ENCODE measurements around the gene ANP32E.

ANP32E gene

GRCh38 chr1:150235852-150236613 lies at the start of gene ANP32E:
ANP32E (minus strand) TSS chr1:150236112; CDS start chr1:150235786, 326 bp downstream.
- H3K4me3 ChIP-seq (ENCODE audit: low read length): peak within 1 kb of the TSS; percentile 94
- peak within 1 kb of the TSS; percentile 35 for H2AFZ ChIP-seq (ENCODE audit: low read depth, low read length)
- H3K36me3 ChIP-seq (ENCODE audit: insufficient read depth, low read length): peaks cover 3% of the 10 kb centered on the region
- no peaks in the 10 kb centered on the region for H3K9me3 ChIP-seq (ENCODE audit: low read length)
- no peaks in the 10 kb centered on the region for H3K27me3 ChIP-seq (ENCODE audit: insufficient read depth, low read length)
- H3K4me1 ChIP-seq (ENCODE audit: insufficient read depth, low read length): peaks cover 12% of the 10 kb centered on the region

GRCh38 chr1:150283260-150283659 lies 47.3 kb upstream of the ANP32E start:
- H3K36me3 ChIP-seq (ENCODE audit: insufficient read depth, low read length): peaks cover 15% of the 10 kb centered on the region
- no peak overlapping the region for H2AFZ ChIP-seq (ENCODE audit: low read depth, low read length)
- no peaks in the 10 kb centered on the region for H3K4me1 ChIP-seq (ENCODE audit: insufficient read depth, low read length)
- peak overlapping the region; percentile 54 for H3K4me3 ChIP-seq (ENCODE audit: low read length)
- no peaks in the 10 kb centered on the region for H3K9me3 ChIP-seq (ENCODE audit: low read length)
- no peaks in the 10 kb centered on the region for H3K27me3 ChIP-seq (ENCODE audit: insufficient read depth, low read length)

- Histone ChIP-seq H3K4me3 (ENCODE audit: low read length) (peak overlapping the region; percentile 54), H3K4me1 (ENCODE audit: insufficient read depth, low read length) (no peaks in the 10 kb centered on the region), H3K27me3 (ENCODE audit: insufficient read depth, low read length) (no peaks in the 10 kb centered on the region), H3K9me3 (ENCODE audit: low read length) (no peaks in the 10 kb centered on the region), H2AFZ (ENCODE audit: low read depth, low read length) (no peak overlapping the region), H3K36me3 (ENCODE audit: insufficient read depth, low read length) (peaks cover 20% of the 10 kb centered on the region)
These were observed 46.6 kb upstream of the ANP32E start for GRCh38 chr1:150282558-150282958.

- Histone ChIP-seq H3K36me3 (ENCODE audit: insufficient read depth, low read length) (peaks cover 21% of the 10 kb centered on the region), H3K9me3 (ENCODE audit: low read length) (no peaks in the 10 kb centered on the region), H3K27me3 (ENCODE audit: insufficient read depth, low read length) (no peaks in the 10 kb centered on the region), H3K4me1 (ENCODE audit: insufficient read depth, low read length) (no peaks in the 10 kb centered on the region), H3K4me3 (ENCODE audit: low read length) (peak within 1 kb of the TSS; percentile 54), H2AFZ (ENCODE audit: low read depth, low read length) (no peak within 1 kb of the TSS)
These were observed 46.0 kb upstream of the ANP32E start, which contains the start of gene CIART for GRCh38 chr1:150281758-150282557. CIART (plus strand) TSS chr1:150282554; CDS start chr1:150283268, 714 bp downstream.

GRCh38 chr1:150281221-150281757 lies 45.4 kb upstream of the ANP32E start:
- no peak overlapping the region for H2AFZ ChIP-seq (ENCODE audit: low read depth, low read length)
- H3K4me1 ChIP-seq (ENCODE audit: insufficient read depth, low read length): no peaks in the 10 kb centered on the region
- no peaks in the 10 kb centered on the region for H3K27me3 ChIP-seq (ENCODE audit: insufficient read depth, low read length)
- peak overlapping the region; percentile 27 for H3K4me3 ChIP-seq (ENCODE audit: low read length)
- no peaks in the 10 kb centered on the region for H3K9me3 ChIP-seq (ENCODE audit: low read length)
- peaks cover 26% of the 10 kb centered on the region for H3K36me3 ChIP-seq (ENCODE audit: insufficient read depth, low read length)

- Histone ChIP-seq H2AFZ (ENCODE audit: low read depth, low read length) (no peak overlapping the region), H3K4me1 (ENCODE audit: insufficient read depth, low read length) (no peaks in the 10 kb centered on the region), H3K36me3 (ENCODE audit: insufficient read depth, low read length) (peaks cover 27% of the 10 kb centered on the region), H3K27me3 (ENCODE audit: insufficient read depth, low read length) (no peaks in the 10 kb centered on the region), H3K9me3 (ENCODE audit: low read length) (no peaks in the 10 kb centered on the region), H3K4me3 (ENCODE audit: low read length) (no peak overlapping the region)
These were observed 44.3 kb upstream of the ANP32E start for GRCh38 chr1:150280138-150280707.

GRCh38 chr1:150273311-150273710 lies 37.4 kb upstream of the ANP32E start:
- Histone ChIP-seq H3K36me3 (ENCODE audit: insufficient read depth, low read length) (peaks cover 13% of the 10 kb centered on the region), H3K27me3 (ENCODE audit: insufficient read depth, low read length) (no peaks in the 10 kb centered on the region), H3K9me3 (ENCODE audit: low read length) (no peaks in the 10 kb centered on the region), H3K4me1 (ENCODE audit: insufficient read depth, low read length) (peaks cover 18% of the 10 kb centered on the region), H2AFZ (ENCODE audit: low read depth, low read length) (no peak overlapping the region), H3K4me3 (ENCODE audit: low read length) (peak overlapping the region; percentile 65)

- Histone ChIP-seq H3K27me3 (ENCODE audit: insufficient read depth, low read length) (no peaks in the 10 kb centered on the region), H2AFZ (ENCODE audit: low read depth, low read length) (no peak overlapping the region), H3K4me3 (ENCODE audit: low read length) (no peak overlapping the region), H3K9me3 (ENCODE audit: low read length) (no peaks in the 10 kb centered on the region), H3K36me3 (ENCODE audit: insufficient read depth, low read length) (peaks cover 16% of the 10 kb centered on the region), H3K4me1 (ENCODE audit: insufficient read depth, low read length) (peaks cover 29% of the 10 kb centered on the region)
These were observed 35.5 kb upstream of the ANP32E start for GRCh38 chr1:150271291-150271959.

- Histone ChIP-seq H3K9me3 (ENCODE audit: low read length) (no peaks in the 10 kb centered on the region), H2AFZ (ENCODE audit: low read depth, low read length) (peak overlapping the region; percentile 35), H3K36me3 (ENCODE audit: insufficient read depth, low read length) (peaks cover 32% of the 10 kb centered on the region), H3K27me3 (ENCODE audit: insufficient read depth, low read length) (no peaks in the 10 kb centered on the region), H3K4me3 (ENCODE audit: low read length) (peak overlapping the region; percentile 83), H3K4me1 (ENCODE audit: insufficient read depth, low read length) (peaks cover 29% of the 10 kb centered on the region)
These were observed 33.5 kb upstream of the ANP32E start for GRCh38 chr1:150269451-150269850.

- Histone ChIP-seq H3K4me3 (ENCODE audit: low read length) (peak within 1 kb of the TSS; percentile 83), H3K36me3 (ENCODE audit: insufficient read depth, low read length) (peaks cover 34% of the 10 kb centered on the region), H3K9me3 (ENCODE audit: low read length) (no peaks in the 10 kb centered on the region), H3K27me3 (ENCODE audit: insufficient read depth, low read length) (no peaks in the 10 kb centered on the region), H3K4me1 (ENCODE audit: insufficient read depth, low read length) (peaks cover 27% of the 10 kb centered on the region), H2AFZ (ENCODE audit: low read depth, low read length) (peak within 1 kb of the TSS; percentile 35)
These were observed 32.9 kb upstream of the ANP32E start, which contains the start of gene APH1A for GRCh38 chr1:150268705-150269403. APH1A (minus strand) TSS chr1:150269016; CDS start chr1:150268810, 206 bp downstream.

- H3K9me3 ChIP-seq (ENCODE audit: low read length): no peaks in the 10 kb centered on the region
- peaks cover 21% of the 10 kb centered on the region for H3K4me1 ChIP-seq (ENCODE audit: insufficient read depth, low read length)
- peak overlapping the region; percentile 83 for H3K4me3 ChIP-seq (ENCODE audit: low read length)
- H3K36me3 ChIP-seq (ENCODE audit: insufficient read depth, low read length): peaks cover 34% of the 10 kb centered on the region
- H3K27me3 ChIP-seq (ENCODE audit: insufficient read depth, low read length): no peaks in the 10 kb centered on the region
- no peak overlapping the region for H2AFZ ChIP-seq (ENCODE audit: low read depth, low read length)
These were observed 32.4 kb upstream of the ANP32E start for GRCh38 chr1:150268340-150268704.

GRCh38 chr1:150267896-150268295 lies 32.0 kb upstream of the ANP32E start:
- Histone ChIP-seq H3K4me1 (ENCODE audit: insufficient read depth, low read length) (peaks cover 17% of the 10 kb centered on the region), H3K9me3 (ENCODE audit: low read length) (no peaks in the 10 kb centered on the region), H3K36me3 (ENCODE audit: insufficient read depth, low read length) (peaks cover 36% of the 10 kb centered on the region), H2AFZ (ENCODE audit: low read depth, low read length) (no peak overlapping the region), H3K27me3 (ENCODE audit: insufficient read depth, low read length) (no peaks in the 10 kb centered on the region), H3K4me3 (ENCODE audit: low read length) (peak overlapping the region; percentile 83)
